T-helper 2 cell treated with Interferon-gamma antibody and Interleukin-4, amounts not matched to agents 100 ng/mL and 5 ng/mL, for 36 hours (primary cell): ENCODE data around the gene PCDHGC5. TPM values are rescaled to one million over a fixed set of nuclear protein-coding genes. Genes with fewer than 3 reads are reported as not detected.

Source experiments
- intact Hi-C: fragments of 100-400 bp; cut with micrococcal nuclease; formaldehyde crosslinking; loops from one replicate; pipeline ENCODE4 v1.15.1; 2023
- total RNA-seq: library from RNA; stranded (reverse); gene quantifications from 2 replicates; pipeline ENCODE4 v1.2.3, GENCODE V29; 2022

The PCDHGC5 gene
- not detected in 2 replicates for total RNA-seq

- intact Hi-C loops = no loop called here
Measured at GRCh38 chr5:141488591-141489561, at the start of gene PCDHGC5. Gene PCDHGC5, plus strand, starts transcription at chr5:141489081. Its CDS starts 160 bp downstream, at chr5:141489241.

GRCh38 chr5:141439411-141440141 is 49.3 kb upstream of the PCDHGC5 start:
- intact Hi-C loops = no loop called here

- intact Hi-C loops = no loop called here
Measured at GRCh38 chr5:141440341-141440740, 48.5 kb upstream of the PCDHGC5 start.

GRCh38 chr5:141441571-141442170 is 47.2 kb upstream of the PCDHGC5 start:
- intact Hi-C loops = no loop called here

GRCh38 chr5:141465351-141465750 is 23.5 kb upstream of the PCDHGC5 start:
- intact Hi-C loops = no loop called here

GRCh38 chr5:141475625-141476131 is 13.2 kb upstream of the PCDHGC5 start, which contains the start of gene PCDHGC3:
Gene PCDHGC3, plus strand, starts transcription at chr5:141475966. Its CDS starts 151 bp downstream, at chr5:141476117.
- intact Hi-C loops = loop anchor here (5.0 kb wide), 1 partner anchor 53 kb away; the partner anchor contains the start of gene PCDHGA11

GRCh38 chr5:141476132-141476911 is 12.6 kb upstream of the PCDHGC5 start:
- intact Hi-C loops = loop anchor here (5.0 kb wide), 1 partner anchor 54 kb away; the partner anchor contains the start of gene PCDHGA11

- intact Hi-C loops = loop anchor here (5.0 kb wide), 1 partner anchor 55 kb away; the partner anchor contains the start of gene PCDHGA11
Measured at GRCh38 chr5:141477044-141477575, 11.8 kb upstream of the PCDHGC5 start.

GRCh38 chr5:141477815-141478214 is 11.1 kb upstream of the PCDHGC5 start:
- intact Hi-C loops = loop anchor here (5.0 kb wide), 1 partner anchor 56 kb away; the partner anchor contains the start of gene PCDHGA11

- intact Hi-C loops = loop anchor here (5.0 kb wide), 1 partner anchor 56 kb away; the partner anchor contains the start of gene PCDHGA11
Measured at GRCh38 chr5:141478321-141478945, 10.4 kb upstream of the PCDHGC5 start.

- intact Hi-C loops = loop anchor here (5.0 kb wide), 1 partner anchor 57 kb away; the partner anchor contains the start of gene PCDHGA11
Measured at GRCh38 chr5:141479776-141480175, 9.1 kb upstream of the PCDHGC5 start.

GRCh38 chr5:141483902-141484301 is 5.0 kb upstream of the PCDHGC5 start:
- intact Hi-C loops = no loop called here

- intact Hi-C loops = no loop called here
Measured at GRCh38 chr5:141484310-141484640, 4.6 kb upstream of the PCDHGC5 start.

GRCh38 chr5:141484641-141485311 is 4.1 kb upstream of the PCDHGC5 start, which contains the start of gene PCDHGC4:
Gene PCDHGC4, plus strand, starts transcription at chr5:141485030. Its CDS starts 144 bp downstream, at chr5:141485174.
- intact Hi-C loops = no loop called here

GRCh38 chr5:141485321-141486055 is 3.4 kb upstream of the PCDHGC5 start:
- intact Hi-C loops = no loop called here

GRCh38 chr5:141486091-141486490 is 2.8 kb upstream of the PCDHGC5 start:
- intact Hi-C loops = no loop called here

- intact Hi-C loops = no loop called here
Measured at GRCh38 chr5:141487131-141487530, 1.8 kb upstream of the PCDHGC5 start.

- intact Hi-C loops = no loop called here
Measured at GRCh38 chr5:141489841-141490240, 960 bp downstream of the PCDHGC5 start.
